GM21381 (cell line): ENCODE data around the gene SH2D6.

Source experiments
- ATAC-seq: cut with Tn5 transposase; IDR thresholded peaks from one replicate; pipeline ENCODE4 v1.9.1; 2021; ENCODE audit warnings: mild to moderate bottlenecking, moderate library complexity; ENCODE audit not compliant: unreplicated experiment

SH2D6 gene

GRCh38 chr2:85421260-85422071 lies 3.0 kb downstream of the SH2D6 start:
- ATAC-seq, result no peak

- no peak for ATAC-seq
Observed at GRCh38 chr2:85422072-85422457, 3.6 kb downstream of the SH2D6 start.

DNA sequence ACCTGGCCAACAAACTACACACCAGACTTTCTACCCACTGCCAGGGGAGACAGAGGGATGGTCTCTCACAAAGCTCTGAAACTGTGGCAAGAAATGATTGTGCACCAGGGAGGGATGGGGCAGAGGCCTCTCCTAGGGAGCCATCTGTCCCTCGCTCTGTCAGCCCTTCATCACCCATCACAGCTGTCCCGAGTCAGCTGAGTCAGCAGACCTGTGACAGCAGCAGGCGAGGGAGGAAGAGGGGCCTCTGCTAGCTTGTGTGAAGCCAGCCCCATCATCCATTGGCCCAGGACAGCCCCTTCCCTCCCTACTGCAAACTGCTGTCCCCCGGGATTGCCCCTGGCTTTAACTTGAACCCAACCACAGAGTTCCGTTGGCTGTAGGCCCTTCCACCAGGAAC lies 5.0 kb downstream of the SH2D6 start:
- ATAC-seq, result no peak

DNA sequence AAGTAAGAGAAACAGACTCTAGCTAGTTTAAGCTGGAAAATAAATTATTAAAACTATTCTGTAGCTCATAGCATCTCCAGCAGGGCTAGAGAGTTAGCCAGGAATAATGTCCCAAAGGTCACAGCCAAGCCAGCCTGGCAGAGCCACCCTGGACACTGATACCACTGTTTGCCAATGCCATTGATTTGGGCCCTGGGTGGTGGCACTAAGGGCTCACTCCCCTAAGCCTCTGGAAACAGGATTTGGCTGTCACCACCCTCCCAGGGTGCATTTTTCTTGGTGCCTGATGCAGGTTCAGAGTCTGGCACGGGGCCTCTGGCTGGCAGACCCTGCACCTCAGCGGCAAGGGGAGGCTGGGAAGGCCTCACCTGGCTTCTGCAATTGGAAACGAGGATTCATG lies 7.1 kb downstream of the SH2D6 start:
- no peak for ATAC-seq

DNA sequence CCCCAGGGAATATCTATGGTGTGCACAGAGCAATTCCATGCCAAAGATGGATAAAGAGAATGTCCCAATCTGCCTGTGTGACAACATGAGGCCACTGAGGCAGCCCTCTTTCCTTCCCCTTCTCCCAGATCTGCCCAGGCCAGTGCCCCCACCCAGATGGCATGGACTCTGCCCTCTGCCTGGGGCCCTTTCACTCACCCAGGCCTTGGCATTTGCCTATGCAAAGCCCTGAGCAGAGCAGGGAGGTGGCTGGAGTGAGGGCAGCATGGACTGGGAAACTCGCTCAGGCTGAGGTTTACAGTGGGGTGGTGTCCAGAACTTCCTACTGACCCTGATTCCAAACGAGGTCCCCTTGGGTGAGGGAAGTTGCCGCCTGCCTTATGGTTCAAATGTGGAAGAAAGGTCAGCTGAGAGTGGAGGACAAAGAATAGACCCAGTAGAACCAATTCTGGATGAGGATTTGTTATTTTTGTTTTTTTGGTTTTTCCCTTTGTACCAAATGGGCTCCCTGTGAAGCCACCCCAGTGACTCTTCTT lies 8.9 kb downstream of the SH2D6 start:
- ATAC-seq, result no peak

GRCh38 chr2:85428343-85428881 lies 9.9 kb downstream of the SH2D6 start:
- no peak for ATAC-seq

- no peak for ATAC-seq
Observed at GRCh38 chr2:85429213-85429923, 10.9 kb downstream of the SH2D6 start.

GRCh38 chr2:85429924-85430289 lies 11.4 kb downstream of the SH2D6 start:
- no peak for ATAC-seq

GRCh38 chr2:85430752-85431569 lies 12.4 kb downstream of the SH2D6 start:
- ATAC-seq, result no peak

- ATAC-seq, result no peak
Observed at GRCh38 chr2:85431570-85432205, 13.2 kb downstream of the SH2D6 start.

GRCh38 chr2:85433511-85434089 lies 15.1 kb downstream of the SH2D6 start:
- no peak for ATAC-seq

- ATAC-seq, result no peak
Observed at GRCh38 chr2:85434696-85435095, 16.2 kb downstream of the SH2D6 start.

DNA sequence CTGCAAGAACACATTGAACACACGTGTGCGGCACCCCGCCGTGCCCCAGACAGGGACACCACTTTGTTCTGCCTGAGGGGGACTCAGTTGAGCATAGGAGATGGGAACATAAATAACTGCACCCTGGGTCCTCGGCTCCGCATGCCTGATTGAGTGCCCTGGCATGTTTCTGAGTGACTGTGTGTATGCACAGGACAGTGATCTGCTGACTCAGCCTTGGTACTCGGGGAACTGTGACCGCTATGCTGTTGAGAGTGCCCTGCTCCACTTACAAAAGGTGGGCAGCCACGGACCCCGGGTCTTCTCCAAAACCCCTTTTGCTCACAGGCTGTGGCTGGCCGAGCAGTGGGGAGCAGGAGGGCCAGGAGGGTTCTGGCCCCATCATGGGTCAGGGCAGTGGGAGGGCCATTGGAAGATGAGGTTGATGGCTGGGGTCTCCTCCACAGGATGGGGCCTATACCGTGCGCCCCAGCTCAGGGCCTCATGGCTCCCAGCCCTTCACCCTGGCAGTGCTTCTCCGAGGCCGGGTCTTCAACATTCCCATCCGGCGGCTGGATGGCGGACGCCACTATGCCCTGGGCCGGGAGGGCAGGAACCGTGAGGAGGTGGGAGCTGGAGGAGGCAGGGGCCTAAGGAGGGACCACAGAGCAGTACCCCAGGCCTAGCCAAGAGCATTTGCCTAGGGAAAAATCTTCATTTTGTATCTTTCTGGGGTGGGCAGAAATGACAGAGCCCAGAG lies 16.9 kb downstream of the SH2D6 start:
- no peak for ATAC-seq

GRCh38 chr2:85435981-85436835 lies 17.7 kb downstream of the SH2D6 start:
- ATAC-seq, result no peak

DNA sequence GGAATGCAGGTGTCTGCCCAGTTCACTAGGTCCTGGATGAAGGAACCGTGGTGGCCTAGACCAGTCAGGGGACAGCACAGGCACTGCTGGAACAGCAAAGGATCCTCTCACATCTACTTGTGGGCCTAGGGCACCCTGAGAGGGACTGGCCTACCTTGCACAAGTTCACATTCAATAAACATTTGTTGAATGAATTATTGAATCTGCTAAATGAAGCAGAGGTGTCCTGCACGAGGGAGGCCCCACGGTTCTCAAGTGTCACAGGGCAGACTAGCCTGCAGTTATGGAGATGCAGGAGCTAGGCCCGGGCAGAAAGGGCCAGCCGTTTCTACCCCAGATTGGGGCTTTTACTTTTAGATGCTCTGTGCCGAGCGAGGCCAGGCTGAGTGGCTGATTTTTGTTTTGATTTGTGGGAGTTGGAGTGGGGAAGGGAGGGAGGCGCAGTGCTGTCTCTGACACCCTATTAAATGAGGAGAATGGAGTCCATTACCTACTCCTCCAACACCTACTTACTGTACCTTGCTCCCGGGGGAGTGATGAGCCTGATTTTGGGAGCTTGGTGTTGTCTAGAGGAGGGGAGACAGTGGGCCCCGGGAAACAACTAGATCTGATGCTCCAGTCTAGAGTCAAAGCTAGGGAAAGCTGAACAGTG lies 18.4 kb downstream of the SH2D6 start:
- ATAC-seq, result no peak

GRCh38 chr2:85437488-85438200 lies 19.1 kb downstream of the SH2D6 start:
- ATAC-seq, result peak; percentile 82

- ATAC-seq, result no peak
Observed at GRCh38 chr2:85438201-85439024, 19.9 kb downstream of the SH2D6 start.
